ENCODE data around the gene SCGN.

SCGN gene

GRCh38 chr6:25750906-25751305 lies 98.9 kb downstream of the SCGN start:
- Histone ChIP-seq H3K27me3 (ENCODE audit: insufficient read depth, low read length) (no peaks in the 10 kb centered on the region), H3K27ac (ENCODE audit: low read depth, low read length) (no peak overlapping the region), H3K9ac (ENCODE audit: low read depth, low read length) (no peak overlapping the region), H3K36me3 (ENCODE audit: insufficient read depth, low read length) (no peaks in the 10 kb centered on the region), H3K9me3 (ENCODE audit: insufficient read depth, low read depth, low read length) (no peaks in the 10 kb centered on the region), H3K4me3 (ENCODE audit: low read length) (no peak overlapping the region), H3K4me1 (ENCODE audit: insufficient read depth, low read length) (no peaks in the 10 kb centered on the region)
- 100% methylated on average over 2 of the region's 3 CpGs for WGBS

Measured in HUES64 (cell line).